Lung (tissue), 12 donors: ENCODE data around the gene C4orf50. TPM values are rescaled to one million over a fixed set of nuclear protein-coding genes. Genes with fewer than 3 reads are reported as not detected.

Experiments used
- ATAC-seq: fragments of 200-7000 bp; cut with Tn5 transposase; one replicate; pipeline ENCODE4 v1.9.1; 2020; ENCODE audit warnings: moderate number of reproducible peaks; ENCODE audit not compliant: insufficient read depth, low FRiP score
- DNase-seq, 3 donors: peaks; one replicate each; pipeline ENCODE4 v3.0.0-alpha.2; 2013 to 2017
- H3K27ac ChIP-seq, 2 donors: one replicate each; pipeline ENCODE4 v1.5.1; 2013; ENCODE audit warnings: mild to moderate bottlenecking in 2 of 2, moderate library complexity in 2 of 2, control low read depth in 1 of 2, inconsistent platforms in 1 of 2, low read depth in 1 of 2, low read length in 1 of 2
- H3K27me3 ChIP-seq, 3 donors: one replicate each; pipeline ENCODE4 v1.5.1; 2013; ENCODE audit warnings: low read length in 2 of 3; ENCODE audit not compliant: control insufficient read depth in 3 of 3, insufficient read depth in 3 of 3
- H3K36me3 ChIP-seq, 4 donors: one replicate each; pipeline ENCODE4 v1.5.1; 2013; ENCODE audit warnings: low read length in 4 of 4, mild to moderate bottlenecking in 1 of 4, moderate library complexity in 1 of 4; ENCODE audit not compliant: control insufficient read depth in 4 of 4, insufficient read depth in 4 of 4
- H3K4me1 ChIP-seq, 5 donors: one replicate each; pipeline ENCODE4 v1.5.1; 2013; ENCODE audit warnings: low read length in 5 of 5, mild to moderate bottlenecking in 2 of 5, moderate library complexity in 1 of 5; ENCODE audit not compliant: control insufficient read depth in 5 of 5, insufficient read depth in 5 of 5
- H3K4me3 ChIP-seq: one replicate; pipeline ENCODE4 v1.5.1; 2013; ENCODE audit warnings: mild to moderate bottlenecking, control low read depth, moderate library complexity
- H3K9ac ChIP-seq, 2 donors: one replicate each; pipeline ENCODE4 v1.5.1; 2013; ENCODE audit warnings: low read length in 2 of 2, control low read depth in 1 of 2; ENCODE audit not compliant: insufficient read depth in 1 of 2
- H3K9me3 ChIP-seq, 4 donors: one replicate each; pipeline ENCODE4 v1.5.1; 2013; ENCODE audit warnings: low read length in 3 of 4, mild to moderate bottlenecking in 1 of 4, moderate library complexity in 1 of 4; ENCODE audit not compliant: control insufficient read depth in 4 of 4, insufficient read depth in 3 of 4
- CTCF ChIP-seq: IDR thresholded peaks from 2 replicates; pipeline ENCODE4 v1.5.1; 2012; ENCODE audit warnings: mild to moderate bottlenecking; ENCODE audit errors: control extremely low read depth, extremely low read depth
- WGBS, 2 donors: extraction: QIAGEN DNeasy Blood & Tissue Kit; methylation state at CpG; one replicate each; pipeline ENCODE4 v1.1.7; 2013; 5-methylcytosine and 5-hydroxymethylcytosine counted together
- polyA plus RNA-seq, 2 donors: library from polyadenylated mRNA; stranded (reverse); fragments of 200-250 nt; gene quantifications; one replicate each; pipeline ENCODE4 v1.2.1, GENCODE V29; 2013
- total RNA-seq, 2 donors: library from RNA; depleted of rRNA in 1 of 2; stranded (reverse); fragments of >200 nt in 1 of 2; gene quantifications; one replicate each; pipeline ENCODE4 v1.2.1, GENCODE V29; 2014 to 2021
- donor health status: control.
- donor health status: control.
- donor health status: Bipolar disorder and iron deficiency.
- donor health status: healthy.
- donor health status: DM: yes; HTN: yes; CAD: no.

Gene C4orf50
- total and polyA plus RNA-seq, 4 donors = 0.02 to 0.04 (median 0.03) TPM

GRCh38 chr4:5945936-5946335 lies 72.3 kb downstream of the C4orf50 start:
- ATAC-seq = no peak
- H3K27ac ChIP-seq = no peak overlapping the region
- TF ChIP-seq CTCF = no peak
- no peak overlapping the region for H3K9ac ChIP-seq
- no peaks in the 10 kb centered on the region for H3K4me1 ChIP-seq
- H3K4me3 ChIP-seq = no peak overlapping the region
- no peaks in the 10 kb centered on the region for H3K27me3 ChIP-seq
- 90 to 91% methylated on average over 6 of the region's 6 CpGs for WGBS, 2 donors
- H3K9me3 ChIP-seq = peaks cover 0 to 6% (median 3%) of the 10 kb centered on the region in 4 donors
- no peak for DNase-seq
- no peaks in the 10 kb centered on the region for H3K36me3 ChIP-seq

- Histone ChIP-seq H3K9me3 (peaks cover 0 to 9% (median 3%) of the 10 kb centered on the region in 4 donors), H3K27me3 (no peaks in the 10 kb centered on the region), H3K36me3 (no peaks in the 10 kb centered on the region), H3K4me1 (no peaks in the 10 kb centered on the region), H3K27ac (no peak overlapping the region), H3K4me3 (no peak overlapping the region), H3K9ac (no peak overlapping the region)
- DNase-seq (peak in 1 of 3 donors; percentile 4), ATAC-seq (no peak)
- 89 to 93% methylated on average over 11 of the region's 11 CpGs for WGBS, 2 donors
- no peak for TF ChIP-seq CTCF
Observed at GRCh38 chr4:5945171-5945570, 73.1 kb downstream of the C4orf50 start.

GRCh38 chr4:5943561-5943960 lies 74.7 kb downstream of the C4orf50 start:
- 6 to 9% methylated on average over 6 of the region's 6 CpGs for WGBS, 2 donors
- Histone ChIP-seq H3K36me3 (no peaks in the 10 kb centered on the region), H3K4me1 (no peaks in the 10 kb centered on the region), H3K4me3 (no peak overlapping the region), H3K27ac (no peak overlapping the region), H3K9me3 (peaks cover 0 to 9% (median 3%) of the 10 kb centered on the region in 4 donors), H3K9ac (no peak overlapping the region), H3K27me3 (no peaks in the 10 kb centered on the region)
- ATAC-seq (no peak), DNase-seq (peak in 1 of 3 donors; percentile 6)
- no peak for TF ChIP-seq CTCF

- peaks cover 0 to 9% (median 3%) of the 10 kb centered on the region in 4 donors for H3K9me3 ChIP-seq
- no peaks in the 10 kb centered on the region for H3K27me3 ChIP-seq
- H3K9ac ChIP-seq = no peak overlapping the region
- H3K36me3 ChIP-seq = no peaks in the 10 kb centered on the region
- DNase-seq (peak in 1 of 3 donors; percentile 48), ATAC-seq (no peak)
- no peaks in the 10 kb centered on the region for H3K4me1 ChIP-seq
- no peak overlapping the region for H3K4me3 ChIP-seq
- H3K27ac ChIP-seq = no peak overlapping the region
- 44 to 57% methylated on average over 9 of the region's 9 CpGs for WGBS, 2 donors
- TF ChIP-seq CTCF = no peak
Observed at GRCh38 chr4:5942947-5943346, 75.3 kb downstream of the C4orf50 start.
